Measurements from ENCODE around the gene IRF9.
A peak's percentile ranks its signal among the peaks of the same experiment; 100 is the strongest.

The IRF9 gene

DNA sequence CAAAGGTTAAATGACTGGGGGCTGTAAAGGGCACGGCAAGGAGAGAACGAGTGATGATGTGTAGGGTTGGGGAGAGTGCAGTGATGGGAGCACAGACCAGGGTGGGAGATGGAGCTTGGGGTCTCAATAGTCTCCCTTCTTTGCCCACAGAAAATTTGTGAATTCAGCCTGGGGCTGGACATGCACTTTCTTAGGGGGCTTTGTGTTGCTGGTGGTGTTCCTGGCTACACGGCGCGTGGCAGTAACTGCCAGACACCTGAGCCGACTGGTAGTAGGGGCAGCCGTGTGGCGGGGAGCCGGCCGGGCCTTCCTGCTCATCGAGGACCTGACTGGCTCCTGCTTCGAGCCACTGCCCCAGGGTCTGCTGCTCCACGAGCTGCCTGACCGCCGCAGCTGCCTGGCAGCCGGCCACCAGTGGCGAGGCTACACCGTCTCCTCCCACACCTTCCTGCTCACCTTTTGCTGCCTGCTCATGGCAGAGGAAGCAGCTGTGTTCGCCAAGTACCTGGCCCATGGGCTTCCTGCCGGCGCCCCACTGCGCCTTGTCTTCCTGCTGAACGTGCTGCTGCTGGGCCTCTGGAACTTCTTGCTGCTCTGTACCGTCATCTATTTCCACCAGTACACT lies 28.9 kb upstream of the IRF9 start:
- DNase-seq, result no peak

DNA sequence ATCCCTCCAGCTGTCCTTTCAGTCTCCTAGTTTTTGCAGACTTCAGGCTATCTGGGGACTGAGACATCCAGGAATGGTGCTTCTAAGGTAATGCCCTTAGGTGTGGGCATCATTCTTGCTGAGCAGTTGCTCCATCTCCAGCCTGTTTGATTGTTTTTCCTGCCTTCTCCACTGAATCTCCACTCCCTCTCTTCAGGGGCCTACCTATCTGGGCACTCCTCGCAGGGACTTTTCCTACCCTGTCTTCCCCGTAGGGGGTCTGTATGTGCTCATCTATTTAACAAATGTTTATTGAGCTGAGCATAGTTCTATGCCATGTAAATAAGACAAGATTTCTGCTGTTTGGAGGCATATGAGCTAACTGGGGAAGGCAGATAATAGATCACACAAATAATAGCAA lies 28.1 kb upstream of the IRF9 start:
- DNase-seq, result no peak

DNA sequence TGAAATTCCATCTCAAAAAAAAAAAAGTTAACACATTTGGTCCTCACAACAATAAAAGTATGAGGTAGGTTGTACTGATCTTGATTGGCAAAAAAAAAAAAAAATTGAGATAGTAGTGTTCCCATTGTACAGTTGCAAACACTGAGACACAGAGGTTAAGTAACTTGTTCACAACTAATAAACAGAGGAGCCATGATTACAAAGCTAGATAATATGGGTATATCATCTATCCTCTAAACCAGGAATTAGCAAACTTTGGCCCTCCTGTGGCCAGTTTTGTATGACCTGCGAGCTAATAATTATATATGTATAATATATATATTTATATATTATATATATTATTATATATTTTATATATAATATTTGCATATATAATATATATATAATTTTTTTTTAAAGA lies 27.3 kb upstream of the IRF9 start:
- no peak for DNase-seq

DNA sequence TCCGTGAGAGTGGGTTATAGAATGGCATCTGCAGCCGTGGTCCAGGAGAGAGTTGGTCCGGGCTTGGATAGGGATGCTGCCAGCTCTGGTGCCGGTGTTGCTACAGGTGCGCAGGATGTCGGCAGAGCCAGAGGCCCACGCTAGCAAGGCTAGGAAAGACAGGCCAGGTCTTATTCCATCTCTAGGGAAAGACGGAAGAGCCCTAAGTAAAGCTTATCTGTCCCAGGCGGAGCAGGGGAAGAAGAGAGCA lies 25.6 kb upstream of the IRF9 start:
- no peak for DNase-seq

DNA sequence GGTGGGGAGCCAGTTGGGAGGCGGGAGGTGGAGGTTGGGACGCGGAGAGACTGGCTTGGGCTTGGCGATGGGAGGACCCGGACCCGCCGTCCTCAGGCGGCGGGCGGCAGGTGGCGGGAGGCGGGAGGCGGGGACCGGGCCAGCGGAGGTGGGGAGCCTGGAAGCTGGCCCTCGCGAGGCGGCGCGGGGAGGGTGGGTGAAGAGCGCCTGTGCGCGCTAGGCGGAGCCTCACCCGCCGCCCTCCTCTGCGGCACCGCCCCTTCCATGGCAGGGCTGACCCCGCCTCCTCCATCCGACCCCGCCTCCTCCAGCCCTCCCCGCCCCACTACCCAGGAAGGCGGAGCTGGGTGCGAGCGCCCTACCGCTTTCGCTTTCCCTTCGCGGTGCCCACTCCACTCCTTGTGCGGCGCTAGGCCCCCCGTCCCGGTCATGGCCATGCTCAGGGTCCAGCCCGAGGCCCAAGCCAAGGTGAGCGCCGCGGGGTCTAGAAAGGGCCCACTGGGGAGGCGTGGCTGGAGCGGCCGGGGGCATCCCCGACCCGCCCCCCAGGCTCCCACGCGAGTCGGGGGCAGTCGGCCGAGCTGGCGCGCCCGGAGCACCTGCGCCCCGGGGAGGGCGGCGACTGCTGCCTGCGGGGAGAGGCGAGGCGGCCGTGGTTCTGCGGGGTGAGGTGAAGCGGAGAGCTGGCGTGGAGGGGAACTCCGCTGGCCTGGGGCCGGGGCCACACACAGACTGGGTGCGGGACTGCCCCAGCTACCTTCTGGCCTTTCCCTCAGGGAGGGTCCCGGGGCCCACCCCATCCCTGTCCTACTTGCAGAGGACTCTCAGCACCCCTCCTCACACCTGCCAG lies 25.0 kb upstream of the IRF9 start, which contains the start of gene PSME1:
Gene PSME1 (plus strand): TSS at position 361 of the 850 bp plus-strand sequence. CDS start 69 bp downstream, at position 430.
- peak; percentile 97 for DNase-seq

DNA sequence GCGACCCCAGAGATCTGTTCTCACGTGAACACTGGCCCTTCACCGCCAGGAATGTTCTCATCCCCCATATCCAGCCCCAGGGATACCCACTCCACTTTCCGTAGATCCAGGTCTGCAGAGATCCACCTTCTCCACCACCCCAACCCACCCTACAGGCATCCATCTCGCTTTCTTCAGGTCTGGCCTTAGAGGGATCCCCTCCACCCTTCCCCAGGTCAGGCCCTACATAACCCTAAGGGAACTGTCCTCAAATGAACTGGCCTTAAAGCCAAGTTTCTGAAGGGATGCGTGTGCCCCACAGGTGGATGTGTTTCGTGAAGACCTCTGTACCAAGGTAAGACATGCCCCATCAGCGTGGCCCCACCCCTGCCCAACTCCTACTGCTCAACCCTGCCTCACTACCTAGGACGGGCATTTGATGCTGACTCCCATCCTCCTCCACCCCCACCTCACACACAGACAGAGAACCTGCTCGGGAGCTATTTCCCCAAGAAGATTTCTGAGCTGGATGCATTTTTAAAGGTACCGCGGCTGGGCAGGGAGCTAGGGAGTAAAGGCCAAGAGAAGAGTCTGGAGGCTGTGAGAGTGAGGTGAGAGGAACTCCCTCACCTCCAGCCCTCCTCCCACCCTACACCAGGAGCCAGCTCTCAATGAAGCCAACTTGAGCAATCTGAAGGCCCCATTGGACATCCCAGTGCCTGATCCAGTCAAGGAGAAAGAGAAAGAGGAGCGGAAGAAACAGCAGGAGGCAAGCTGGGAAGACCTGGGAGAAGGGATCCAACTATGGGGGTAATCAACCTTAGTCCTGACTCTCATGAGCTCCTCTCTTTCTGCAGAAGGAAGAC lies 24.2 kb upstream of the IRF9 start:
- DNase-seq, result no peak

DNA sequence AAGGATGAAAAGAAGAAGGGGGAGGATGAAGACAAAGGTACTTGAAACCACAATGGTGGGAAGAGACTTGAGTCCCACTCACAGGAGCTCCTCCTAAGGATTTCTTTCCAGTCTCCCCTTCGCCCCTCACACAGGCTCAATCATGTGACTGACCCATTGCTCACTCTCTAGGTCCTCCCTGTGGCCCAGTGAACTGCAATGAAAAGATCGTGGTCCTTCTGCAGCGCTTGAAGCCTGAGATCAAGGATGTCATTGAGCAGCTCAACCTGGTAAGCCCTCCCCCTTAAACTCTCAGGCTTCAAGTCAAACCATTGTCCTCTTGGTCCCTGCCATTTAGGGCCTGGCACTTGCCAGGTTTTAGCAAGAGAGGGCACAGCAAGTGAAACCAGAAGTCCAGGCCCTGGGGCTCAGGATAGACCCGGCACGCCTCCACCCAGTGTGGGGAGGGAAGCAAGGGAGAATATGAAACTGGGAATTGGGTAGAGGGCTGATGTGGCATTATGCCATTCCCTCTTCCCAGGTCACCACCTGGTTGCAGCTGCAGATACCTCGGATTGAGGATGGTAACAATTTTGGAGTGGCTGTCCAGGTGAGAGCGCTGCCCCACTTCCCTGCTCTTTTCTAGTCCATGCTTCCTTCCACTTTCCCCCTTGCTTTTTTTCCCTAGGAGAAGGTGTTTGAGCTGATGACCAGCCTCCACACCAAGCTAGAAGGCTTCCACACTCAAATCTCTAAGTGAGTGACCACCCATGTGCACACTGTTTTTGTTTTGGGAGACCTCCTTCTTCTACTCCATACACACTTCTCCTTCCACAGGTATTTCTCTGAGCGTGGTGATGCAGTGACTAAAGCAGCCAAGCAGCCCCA lies 23.3 kb upstream of the IRF9 start:
- DNase-seq, result no peak

DNA sequence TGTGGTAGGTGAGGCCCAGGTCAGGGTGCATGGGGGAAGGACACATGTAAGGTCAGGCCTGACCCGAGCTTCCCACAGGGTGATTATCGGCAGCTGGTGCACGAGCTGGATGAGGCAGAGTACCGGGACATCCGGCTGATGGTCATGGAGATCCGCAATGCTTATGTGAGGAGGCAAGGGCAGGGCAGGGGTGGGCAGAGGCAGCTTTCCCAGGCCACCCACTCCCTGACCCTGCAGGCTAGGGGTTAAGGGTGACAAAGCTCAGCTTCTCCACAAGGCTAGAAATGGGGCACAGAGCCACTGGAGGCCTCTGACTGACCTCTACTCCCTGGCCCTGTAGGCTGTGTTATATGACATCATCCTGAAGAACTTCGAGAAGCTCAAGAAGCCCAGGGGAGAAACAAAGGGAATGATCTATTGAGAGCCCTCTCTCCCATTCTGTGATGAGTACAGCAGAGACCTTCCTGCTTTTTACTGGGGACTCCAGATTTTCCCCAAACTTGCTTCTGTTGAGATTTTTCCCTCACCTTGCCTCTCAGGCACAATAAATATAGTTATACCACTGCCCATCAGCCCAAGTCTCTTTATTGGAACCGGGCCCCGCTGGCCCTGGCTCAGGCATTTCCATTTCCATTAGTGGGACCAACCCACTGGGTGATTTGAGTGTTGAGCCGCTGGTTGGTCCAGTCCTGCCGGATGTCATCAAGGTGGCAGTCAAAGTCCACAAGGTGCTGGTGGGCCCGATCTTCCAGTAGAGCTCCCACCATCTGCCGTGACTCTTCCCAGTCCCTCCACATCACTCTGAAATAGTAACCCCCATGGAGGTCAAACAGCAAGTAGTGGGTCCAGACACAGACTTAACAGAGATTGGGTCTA lies 22.4 kb upstream of the IRF9 start:
- no peak for DNase-seq

DNA sequence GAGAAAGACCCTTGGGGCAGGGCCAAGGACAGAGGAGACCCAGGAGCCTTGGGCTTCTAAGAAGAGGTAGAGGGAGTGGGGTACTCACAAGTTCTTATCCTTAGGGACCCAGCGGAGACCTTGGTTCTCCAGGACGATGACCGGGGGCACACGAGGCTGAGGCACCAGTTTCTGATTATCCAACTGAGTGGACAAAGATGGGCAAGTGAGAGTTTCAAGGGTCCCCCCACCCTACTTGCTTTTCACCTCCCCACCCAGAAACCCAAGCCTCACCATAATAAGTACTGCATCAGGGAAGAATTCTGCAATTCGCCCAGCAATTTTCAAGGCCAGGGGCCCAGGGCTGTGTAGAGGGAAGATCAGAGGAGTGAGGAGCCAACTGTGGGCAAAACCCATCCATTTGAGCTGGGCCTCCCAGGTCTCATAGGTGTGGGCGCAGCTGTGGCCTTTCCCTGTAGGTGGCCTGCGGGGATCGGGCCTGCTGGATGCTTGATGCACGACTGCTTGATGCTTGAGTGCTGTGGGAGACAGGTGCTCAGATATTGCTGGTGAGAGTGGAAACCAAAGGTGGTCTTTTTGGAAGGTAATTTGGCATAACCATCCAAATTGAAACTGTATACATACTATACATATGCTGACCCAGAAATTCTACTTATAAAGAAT lies 21.7 kb upstream of the IRF9 start:
- no peak for DNase-seq

DNA sequence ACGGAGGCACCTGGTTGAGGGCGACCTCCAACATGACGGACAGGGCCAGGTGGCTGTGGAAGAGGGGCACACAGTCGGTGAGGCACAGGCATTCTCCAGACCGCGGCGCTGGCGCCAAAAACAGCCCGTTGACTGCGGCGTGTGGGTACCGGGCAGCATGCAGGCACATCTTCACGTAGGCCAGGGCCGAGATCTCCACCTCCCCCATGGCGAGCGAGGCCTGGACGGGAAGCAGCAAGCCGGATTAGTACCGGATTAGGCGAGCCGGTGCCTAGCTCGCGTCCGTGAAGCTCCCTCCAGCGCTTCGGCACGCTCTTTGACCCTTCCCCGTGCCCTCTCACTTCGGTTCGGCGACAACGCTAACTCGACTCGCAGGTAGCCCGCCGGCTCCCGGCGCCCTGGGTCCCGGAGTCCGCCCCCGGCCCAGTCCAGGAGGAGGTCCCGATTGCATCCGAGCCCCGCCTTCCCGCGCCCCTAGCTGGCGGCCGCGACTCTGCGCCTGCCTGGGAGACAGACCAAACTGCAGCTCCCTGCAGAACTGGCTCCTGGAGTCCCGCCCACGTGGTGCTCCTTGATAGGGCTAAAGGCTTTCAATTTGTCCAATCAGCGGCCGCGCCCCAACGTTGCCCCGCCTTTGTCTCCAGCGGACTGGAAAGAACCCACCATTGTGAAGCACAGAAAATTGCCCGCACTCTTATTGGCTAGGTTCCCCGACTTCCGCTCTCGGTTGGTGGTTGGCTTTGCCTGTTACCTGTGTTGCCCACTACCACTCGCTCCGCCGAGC lies 19.8 kb upstream of the IRF9 start, which contains the start of gene EMC9:
Gene EMC9 (minus strand): TSS at position 495 of the 784 bp plus-strand sequence. CDS start 287 bp downstream, at position 208.
- peak; percentile 100 for DNase-seq

DNA sequence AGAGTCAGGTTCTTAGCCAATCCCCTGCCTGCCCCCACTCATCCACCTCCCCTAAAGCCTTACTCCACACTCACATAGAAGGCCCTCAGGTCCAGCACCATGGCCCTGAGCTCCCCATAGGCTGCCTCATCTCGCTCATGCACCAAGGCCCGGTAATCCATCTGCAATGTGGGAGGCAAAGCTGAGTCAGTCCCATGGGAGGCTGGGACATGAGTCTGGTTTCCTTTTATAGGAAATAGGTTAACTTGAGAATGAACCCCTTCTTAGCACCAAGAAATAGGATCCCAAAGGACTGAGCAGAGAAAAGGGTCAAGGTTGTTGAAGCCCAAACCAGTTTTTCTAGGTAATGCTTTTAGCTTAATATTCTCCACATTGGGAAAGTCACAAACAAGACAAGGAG lies 17.6 kb upstream of the IRF9 start:
- no peak for DNase-seq

DNA sequence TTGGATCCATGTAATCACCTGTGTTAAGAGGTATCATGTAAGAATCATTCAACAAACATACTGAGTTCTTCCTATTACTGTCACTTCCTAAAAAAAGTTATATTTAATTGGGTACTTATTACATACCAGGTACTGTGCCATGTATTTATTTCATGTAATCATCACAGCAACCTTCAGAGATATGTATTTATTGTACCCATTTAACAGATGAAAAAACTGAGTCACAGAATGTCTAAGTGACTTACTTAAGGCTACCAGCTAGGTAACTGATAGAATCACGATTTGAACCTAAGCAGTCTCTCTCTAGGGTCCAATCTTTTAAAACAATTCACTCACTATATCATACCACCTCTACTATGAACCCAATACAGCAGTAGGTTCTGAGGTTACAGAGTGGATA lies 16.6 kb upstream of the IRF9 start:
- DNase-seq, result no peak

DNA sequence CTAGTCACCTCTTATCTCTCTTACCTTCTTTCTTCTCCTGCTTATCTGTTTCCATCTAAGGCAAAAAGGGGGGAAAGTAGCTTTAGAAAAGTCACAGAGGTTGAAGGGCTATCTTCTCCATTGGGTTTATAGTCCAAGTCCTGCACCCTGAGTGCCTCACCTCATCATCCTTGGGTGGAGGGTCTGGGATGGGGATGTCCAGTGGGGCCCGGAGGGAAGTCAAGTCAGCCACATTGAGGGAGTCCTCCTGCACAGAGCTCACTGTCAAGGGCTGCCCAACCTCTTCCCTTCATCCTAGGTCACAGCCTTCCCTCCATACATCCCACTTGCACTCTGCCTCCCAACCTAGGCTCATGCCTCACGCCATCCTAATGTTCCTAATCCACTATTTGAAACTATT lies 15.8 kb upstream of the IRF9 start:
- DNase-seq, result no peak

DNA sequence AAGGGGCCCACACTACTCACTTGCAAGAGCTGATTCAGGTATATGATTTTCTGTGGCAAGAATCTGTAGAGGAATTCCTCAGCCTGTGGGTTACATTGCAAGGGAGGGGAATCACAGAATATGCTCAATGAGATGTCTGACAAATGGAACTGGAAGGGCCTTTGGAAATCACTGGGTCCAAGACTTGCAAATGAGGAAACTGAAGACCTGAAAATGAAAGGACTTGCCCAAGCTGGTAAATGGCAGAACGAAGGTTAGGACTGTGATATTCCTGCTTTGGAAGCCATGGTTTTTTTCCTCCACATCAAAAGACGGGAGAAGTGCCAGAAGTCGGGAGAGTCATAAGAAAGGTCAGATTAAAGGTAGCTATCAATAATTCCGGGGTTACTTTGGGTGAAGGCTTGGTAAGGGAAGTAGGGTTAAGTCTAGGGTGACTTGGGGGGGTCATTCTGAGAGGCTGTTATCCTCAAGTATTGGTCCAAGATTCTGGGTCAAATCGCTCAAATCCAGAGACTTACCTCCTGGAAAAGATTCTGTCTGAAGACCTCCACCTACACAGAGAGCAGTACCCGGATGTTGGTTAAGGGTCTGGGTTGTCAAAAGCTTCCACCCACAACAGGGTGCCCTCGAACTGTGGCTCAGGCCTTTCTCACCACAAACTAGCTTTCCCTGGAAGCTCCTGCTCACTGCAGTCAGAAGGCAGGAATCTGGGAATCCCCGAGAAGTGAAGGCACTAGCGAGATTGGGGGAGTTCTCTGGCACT lies 15.2 kb upstream of the IRF9 start:
- DNase-seq, result no peak

DNA sequence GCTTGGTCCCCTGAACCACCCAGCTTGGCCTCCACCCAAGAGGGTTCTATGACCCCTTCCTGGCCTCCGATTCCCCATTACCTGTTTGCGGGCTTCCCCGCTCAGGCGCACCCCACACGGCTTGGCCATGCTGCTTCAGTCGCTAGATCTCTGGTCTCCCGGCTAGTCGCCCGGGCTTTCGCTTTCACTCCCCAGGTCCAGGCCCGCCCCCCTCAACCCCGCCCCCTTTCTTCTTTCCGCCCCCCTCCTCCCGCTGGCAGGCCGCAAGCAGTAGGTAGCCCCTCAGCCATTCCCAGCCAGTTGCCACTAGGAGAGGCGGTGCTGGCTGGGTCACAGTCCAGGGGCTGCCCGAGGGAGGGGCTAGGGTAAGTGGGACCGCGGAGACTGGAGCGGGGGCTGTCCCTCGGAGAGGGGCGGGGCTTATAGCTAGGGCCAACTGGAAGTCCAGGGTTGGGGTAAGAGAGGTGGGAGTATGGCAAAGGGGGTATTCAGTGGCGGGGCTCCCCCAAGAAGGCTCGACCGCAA lies 14.6 kb upstream of the IRF9 start, which contains the start of gene PSME2:
Gene PSME2 (minus strand): TSS at position 158 of the 525 bp plus-strand sequence. CDS start 29 bp downstream, at position 129.
- DNase-seq, result peak; percentile 93

DNA sequence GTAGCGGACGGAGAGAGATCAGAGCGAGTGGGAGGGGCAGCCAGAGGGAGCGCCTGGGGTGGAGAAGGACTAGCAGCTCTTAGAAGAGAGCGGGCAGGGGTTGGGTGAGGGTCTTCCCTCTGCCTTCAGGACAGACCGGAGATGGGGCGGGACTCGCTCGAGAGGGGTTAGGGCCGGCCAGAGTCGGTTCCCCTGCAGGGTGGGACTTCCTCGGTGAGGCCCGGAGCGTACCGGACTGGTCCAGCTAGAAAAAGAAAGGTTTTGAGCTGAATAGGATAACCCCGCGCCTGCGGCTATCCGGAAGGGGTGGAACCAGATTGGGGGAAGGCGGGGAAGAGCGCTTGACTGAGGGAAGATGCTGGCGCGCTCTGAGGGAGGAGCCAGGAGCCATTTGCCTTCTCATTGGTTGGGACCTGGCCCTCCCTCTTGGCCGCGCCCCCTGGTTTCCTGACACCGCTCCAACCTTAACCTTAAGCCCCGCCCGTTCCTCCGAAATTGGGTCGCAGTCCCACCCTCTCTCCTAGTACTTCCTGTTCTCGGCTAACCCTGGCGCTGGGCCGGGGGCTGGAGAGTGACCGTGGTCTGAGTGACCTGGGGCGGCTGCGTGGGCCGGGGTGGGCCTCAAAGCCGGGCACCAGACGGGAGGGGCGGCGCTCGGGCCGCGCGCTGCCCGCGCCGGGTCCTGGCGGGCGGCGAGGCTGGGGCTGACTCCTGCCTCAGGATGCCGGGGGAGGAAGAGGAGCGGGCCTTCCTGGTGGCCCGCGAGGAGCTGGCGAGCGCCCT lies 13.9 kb upstream of the IRF9 start, which contains the start of gene RNF31:
Gene RNF31 (plus strand): TSS at position 521 of the 783 bp plus-strand sequence. CDS start 201 bp downstream, at position 722.
- peak; percentile 99 for DNase-seq

DNA sequence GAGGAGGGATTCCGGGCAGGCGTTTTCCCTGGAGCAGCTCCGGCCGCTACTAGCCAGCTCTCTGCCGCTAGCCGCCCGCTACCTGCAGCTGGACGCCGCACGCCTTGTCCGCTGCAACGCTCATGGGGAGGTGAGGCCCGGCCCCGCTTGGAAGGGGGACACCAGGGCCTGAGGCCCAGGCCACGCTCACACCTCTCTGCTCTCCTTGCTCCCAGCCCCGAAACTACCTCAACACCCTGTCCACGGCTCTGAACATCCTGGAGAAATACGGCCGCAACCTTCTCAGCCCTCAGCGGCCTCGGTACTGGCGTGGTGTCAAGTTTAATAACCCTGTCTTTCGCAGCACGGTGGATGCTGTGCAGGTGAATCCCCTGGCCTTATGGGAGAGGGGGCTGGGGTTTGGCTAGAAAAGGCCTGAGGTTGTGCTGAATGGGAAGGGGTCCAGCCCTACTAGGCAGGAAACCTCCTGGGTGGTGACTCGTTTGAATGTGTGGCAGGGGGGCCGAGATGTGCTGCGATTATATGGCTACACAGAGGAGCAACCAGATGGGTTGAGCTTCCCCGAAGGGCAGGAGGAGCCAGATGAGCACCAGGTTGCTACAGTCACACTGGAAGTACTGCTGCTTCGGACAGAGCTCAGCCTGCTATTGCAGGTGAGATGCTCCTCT lies 13.2 kb upstream of the IRF9 start:
- DNase-seq, result no peak
